GM21576 (cell line): ENCODE data around the gene BRMS1.
A peak's percentile ranks its signal among the peaks of the same experiment; 100 is the strongest.
"Not testable (repeated sequence)": the region's sequence is repeated elsewhere in the genome, so short reads cannot be mapped to it uniquely, and the experiment has no call there.

Experiments
- ATAC-seq: cut with Tn5 transposase; IDR thresholded peaks from one replicate; pipeline ENCODE4 v1.9.1; 2021; ENCODE audit warnings: mild to moderate bottlenecking, moderate library complexity; ENCODE audit not compliant: unreplicated experiment

BRMS1 gene

GRCh38 chr11:66312549-66313320 is 32.2 kb downstream of the BRMS1 start:
- peak; percentile 63 for ATAC-seq

- ATAC-seq = peak; percentile 64
Observed at GRCh38 chr11:66311965-66312548, 32.8 kb downstream of the BRMS1 start.

GRCh38 chr11:66311470-66311964 is 33.4 kb downstream of the BRMS1 start:
- no peak for ATAC-seq

- ATAC-seq = not testable (repeated sequence)
Observed at GRCh38 chr11:66310803-66311440, 34.0 kb downstream of the BRMS1 start.

DNA sequence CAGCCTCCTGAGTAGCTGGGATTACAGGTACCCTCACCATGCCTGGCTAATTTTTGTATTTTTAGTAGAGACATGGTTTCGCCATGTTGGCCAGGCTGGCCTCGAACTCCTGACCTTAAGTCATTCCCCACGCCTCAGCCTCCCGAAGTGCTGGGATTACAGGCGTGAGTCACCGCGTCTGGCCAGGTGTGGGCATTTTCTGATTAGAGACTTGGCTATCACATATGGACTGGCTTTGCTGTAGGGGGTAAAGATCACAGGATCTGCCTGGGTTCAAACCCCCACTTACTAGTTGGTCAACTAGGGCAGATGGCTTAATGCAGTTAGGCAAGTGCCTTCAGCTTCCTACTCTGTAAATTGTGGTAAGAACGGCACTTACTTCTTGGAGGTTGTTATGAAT is 34.6 kb downstream of the BRMS1 start:
- ATAC-seq = no peak

DNA sequence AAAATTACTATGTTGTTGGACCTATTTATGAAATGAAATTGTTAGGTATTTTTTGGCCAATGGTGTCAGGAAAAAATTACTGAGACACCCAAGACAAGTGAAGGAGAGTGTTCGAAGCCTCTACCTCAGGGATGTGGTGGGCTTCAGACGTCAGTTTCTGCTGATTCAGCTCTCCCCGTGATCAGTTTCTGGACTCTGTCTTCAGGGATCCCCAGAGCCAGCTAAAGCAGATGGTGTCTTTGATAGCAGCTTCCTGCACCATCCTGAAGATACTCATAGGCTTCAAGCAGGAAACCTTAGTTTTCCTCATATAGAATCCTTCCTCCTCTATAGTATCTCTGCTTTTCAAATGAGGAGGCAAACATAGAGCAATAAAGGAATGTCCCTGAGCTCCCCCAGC is 35.4 kb downstream of the BRMS1 start:
- ATAC-seq = no peak

DNA sequence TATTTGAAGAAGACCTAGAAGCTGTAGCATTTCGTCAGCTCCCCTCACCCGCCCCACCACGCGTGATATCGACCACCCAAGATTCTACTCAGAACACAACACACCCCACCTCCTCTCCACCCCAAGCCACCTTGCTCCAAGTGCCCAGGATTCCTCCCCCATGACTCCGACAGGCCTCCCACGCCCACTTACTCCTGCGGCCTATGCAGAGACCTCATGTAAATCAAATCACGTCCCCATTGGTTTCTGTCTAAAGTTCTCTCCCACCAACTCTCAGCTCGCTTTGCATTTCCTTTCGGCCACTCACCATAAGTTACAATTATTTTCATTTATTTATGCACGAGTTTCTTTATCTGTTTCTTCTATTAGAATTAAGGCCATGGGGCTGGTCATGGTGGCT is 42.2 kb downstream of the BRMS1 start:
- no peak for ATAC-seq

GRCh38 chr11:66299186-66299585 is 45.7 kb downstream of the BRMS1 start:
- ATAC-seq = no peak

DNA sequence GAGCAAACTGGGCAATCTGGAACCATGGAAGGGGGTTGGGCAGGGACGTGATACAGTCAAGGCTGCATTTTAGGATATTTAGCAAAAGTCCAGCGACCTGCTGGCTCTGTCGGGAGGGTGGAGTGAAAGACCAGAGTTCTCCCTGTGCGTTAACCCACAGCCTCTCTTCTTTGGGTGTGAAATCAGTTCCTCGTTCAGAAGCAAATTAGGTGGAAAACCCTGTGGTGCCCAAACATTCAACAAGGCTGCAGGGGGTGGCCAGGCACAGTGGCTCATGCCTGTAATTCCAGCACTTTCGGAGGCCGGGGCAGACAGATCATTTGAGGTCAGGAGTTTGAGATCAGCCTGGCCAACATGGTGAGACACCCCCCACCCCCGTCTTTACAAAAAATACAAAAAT is 47.3 kb downstream of the BRMS1 start:
- ATAC-seq = no peak

GRCh38 chr11:66294626-66295620 is 50.0 kb downstream of the BRMS1 start:
- no peak for ATAC-seq

GRCh38 chr11:66293777-66294625 is 50.9 kb downstream of the BRMS1 start:
- ATAC-seq = no peak

GRCh38 chr11:66293352-66293751 is 51.6 kb downstream of the BRMS1 start:
- ATAC-seq = no peak

DNA sequence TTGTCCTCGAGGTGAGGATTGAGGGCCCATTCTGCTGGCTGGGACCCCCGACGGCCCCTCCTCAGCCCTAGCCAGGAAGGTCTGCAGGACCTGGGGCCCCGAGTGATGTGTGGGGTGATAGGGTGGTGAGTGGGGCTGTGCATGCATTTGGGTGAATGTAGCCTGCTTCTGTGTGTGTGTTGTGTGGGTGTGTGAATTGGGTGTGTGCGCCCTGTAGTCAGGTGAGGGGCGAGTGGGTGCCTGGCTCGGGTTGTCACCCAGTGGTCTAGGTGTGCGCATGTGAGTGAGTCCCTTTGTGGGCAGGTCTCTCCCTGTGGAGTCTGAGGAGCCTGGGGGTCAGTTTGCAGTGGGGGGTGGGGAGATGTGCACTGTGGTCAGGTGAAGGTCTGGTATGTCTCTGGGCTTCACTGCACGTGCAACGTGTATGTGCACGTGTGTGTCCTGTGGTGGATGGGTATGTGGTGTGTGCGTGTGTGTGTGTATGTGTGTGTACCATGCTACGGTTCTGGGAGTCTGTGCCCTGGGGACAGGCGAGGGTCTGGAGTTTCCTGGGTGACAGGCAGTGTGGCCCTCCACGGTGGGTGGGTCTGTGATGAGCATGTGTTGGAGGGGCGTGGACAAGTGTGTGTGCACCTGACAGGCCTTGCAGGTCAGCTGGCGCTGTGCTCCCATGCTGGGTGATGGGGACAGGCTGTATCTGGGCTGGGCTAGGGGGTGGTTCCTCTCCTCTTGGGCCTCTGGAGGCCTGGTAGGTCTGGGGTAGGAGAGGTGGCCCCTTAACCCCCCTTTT is 52.2 kb downstream of the BRMS1 start:
- ATAC-seq = no peak

DNA sequence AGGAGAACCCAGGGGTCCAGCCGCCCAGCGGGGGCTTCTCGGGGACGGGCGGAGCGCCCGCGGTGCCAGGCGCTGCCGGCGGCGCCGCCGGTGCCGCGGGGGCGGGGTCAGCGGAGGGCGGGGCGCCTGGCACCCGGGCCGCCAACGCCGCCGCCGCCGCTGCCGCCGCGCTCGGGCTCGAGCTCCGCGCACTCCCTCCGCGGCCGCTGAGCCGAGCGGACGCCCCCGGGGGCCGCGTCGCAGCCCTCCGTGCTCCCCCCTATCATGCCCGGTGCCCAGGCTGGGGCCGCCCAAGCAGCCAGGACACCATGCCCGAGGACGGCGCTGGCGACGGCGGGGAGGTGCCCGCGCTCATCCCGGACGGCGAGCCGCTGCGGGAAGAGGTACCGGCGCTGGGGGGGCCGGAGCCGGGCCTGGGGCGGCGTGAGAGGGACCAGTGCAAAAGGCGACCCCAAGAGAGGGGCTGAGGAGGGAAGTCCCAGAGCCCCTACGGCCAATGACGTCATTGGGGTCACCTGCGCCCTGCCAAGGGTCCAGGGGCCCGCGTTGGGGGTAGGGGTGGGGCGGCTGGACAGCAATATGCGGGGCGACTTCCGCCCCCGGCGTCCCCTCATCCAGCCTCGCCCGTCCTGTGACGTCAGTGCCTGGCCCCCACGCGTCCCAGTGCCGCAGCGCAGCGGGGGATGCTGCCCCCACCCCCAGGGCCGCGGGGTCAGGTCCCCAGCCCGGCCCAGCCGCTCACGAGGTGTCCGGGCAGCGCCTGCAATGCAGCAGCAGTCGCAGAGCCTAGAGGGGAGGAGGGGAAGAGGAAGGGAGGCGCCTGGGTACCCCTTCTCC is 53.0 kb downstream of the BRMS1 start, which contains the start of gene TMEM151A:
Gene TMEM151A, plus strand, starts transcription at position 189 of the 837 bp plus-strand sequence. Its CDS starts 120 bp downstream, at position 309.
- ATAC-seq = no peak

GRCh38 chr11:66291303-66291705 is 53.6 kb downstream of the BRMS1 start:
- ATAC-seq = no peak

- no peak for ATAC-seq
Observed at GRCh38 chr11:66290330-66290621, 54.6 kb downstream of the BRMS1 start.

- ATAC-seq = peak; percentile 26
Observed at GRCh38 chr11:66289548-66290329, 55.2 kb downstream of the BRMS1 start.
